MV-4-11 (cell line): ENCODE results near the gene CASP4.
"Not testable (repeated sequence)": the region's sequence is repeated elsewhere in the genome, so short reads cannot be mapped to it uniquely, and the experiment has no call there.

Experiments
- DNase-seq: peaks from one replicate; lab custom pipeline; 2025; lab: John Stamatoyannopoulos, UW

The CASP4 gene

GRCh38 chr11:104968355-104968855 lies at the start of gene CASP4:
CASP4 (minus strand) TSS chr11:104968574; CDS start chr11:104968525, 49 bp downstream.
- DNase-seq = peak; percentile 83

DNA sequence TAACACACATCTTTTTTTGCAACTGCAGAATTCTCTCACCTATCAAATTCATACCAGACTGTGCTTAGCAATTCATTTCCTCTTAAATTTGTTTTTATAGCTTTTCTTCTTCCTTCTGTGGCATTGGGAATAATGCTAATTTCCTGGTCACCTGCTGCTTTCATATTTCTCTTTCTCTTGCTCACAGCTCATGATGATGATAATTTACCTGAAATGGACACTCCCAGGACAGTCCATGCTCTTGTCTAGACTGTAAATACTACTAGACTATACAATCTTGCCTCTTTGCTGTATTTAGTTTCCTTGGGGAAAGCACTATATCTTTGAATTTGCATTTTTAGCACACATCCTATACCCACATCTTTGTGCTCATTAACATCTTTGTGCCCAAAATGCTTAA lies 39.1 kb upstream of the CASP4 start:
- no peak for DNase-seq

DNA sequence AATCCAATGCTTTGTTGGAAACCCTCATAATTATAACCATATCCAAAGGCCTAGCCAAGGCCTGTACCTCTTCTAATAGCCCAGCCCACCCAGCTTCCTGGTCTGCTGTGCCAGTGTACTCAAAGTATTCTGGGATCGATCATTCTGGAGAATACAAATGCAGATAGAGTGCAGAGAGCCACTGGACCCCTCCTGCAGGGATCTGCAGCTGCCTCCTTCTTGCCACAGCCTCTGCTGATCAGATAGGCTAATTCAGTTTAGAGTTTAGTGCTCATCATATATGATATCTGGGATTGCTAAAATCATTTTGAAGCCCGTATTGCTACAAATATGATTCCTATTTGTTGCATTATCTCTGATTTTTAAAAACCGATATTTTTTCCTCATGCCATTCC lies 37.1 kb upstream of the CASP4 start:
- no peak for DNase-seq

GRCh38 chr11:105004021-105004420 lies 35.6 kb upstream of the CASP4 start:
- no peak for DNase-seq

GRCh38 chr11:105003151-105003550 lies 34.8 kb upstream of the CASP4 start:
- no peak for DNase-seq

DNA sequence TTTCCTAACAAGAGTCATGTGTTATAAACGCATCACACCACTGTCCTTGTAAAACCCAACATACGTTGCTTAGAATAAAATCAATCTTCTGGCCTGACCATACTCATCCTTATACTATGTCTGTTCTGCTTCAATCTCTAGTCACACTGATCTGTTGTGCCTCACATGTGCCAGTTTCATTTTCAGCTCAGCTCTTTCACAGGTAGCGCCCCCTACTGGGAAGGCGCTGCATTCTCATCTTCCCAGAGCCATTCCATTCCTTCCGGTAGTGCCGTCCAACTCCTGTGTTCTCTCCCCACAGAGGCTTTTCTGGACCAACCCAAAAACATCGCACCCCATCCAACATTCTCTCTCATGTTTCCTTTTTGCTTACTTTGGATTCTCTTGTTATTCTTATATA lies 32.4 kb upstream of the CASP4 start:
- DNase-seq = no peak

- DNase-seq = no peak
Observed at GRCh38 chr11:105000167-105000566, 31.8 kb upstream of the CASP4 start.

DNA sequence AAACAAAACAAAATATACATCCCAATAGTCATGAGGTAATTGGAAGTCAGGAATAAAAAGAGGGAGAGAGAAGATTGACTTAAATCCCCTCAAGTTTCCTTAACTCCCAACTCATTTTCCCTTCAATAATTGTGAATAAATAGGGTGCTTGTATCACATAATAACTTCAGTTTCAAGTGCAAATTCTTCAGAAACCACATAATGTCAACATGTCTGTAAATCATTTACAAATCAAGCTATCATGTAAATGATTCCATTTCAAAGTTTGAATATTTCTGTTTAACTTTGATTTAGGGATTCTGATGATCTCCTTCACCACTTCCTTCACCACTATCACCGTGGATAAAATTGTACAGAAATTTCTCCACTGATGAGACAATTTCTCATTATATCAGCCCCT lies 31.3 kb upstream of the CASP4 start:
- DNase-seq = no peak

DNA sequence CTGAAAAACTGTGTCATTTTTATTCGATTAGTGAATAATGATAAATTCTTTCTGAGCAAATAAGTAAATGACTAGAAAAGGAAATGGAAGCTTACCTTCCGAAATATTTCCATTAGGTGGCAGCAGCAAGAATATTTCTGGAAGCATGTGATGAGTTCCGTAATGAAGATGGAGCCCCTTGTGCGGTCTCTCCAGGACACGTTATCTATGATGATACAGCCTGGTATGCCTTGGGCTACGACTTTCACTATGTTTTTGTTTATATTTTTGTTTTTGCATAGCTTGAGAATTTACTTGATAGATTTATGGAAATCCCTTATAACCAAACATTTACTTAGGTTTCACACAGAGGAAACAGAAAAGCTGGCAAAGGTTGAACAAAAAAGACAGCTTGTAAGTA lies 28.9 kb upstream of the CASP4 start:
- DNase-seq = no peak

DNA sequence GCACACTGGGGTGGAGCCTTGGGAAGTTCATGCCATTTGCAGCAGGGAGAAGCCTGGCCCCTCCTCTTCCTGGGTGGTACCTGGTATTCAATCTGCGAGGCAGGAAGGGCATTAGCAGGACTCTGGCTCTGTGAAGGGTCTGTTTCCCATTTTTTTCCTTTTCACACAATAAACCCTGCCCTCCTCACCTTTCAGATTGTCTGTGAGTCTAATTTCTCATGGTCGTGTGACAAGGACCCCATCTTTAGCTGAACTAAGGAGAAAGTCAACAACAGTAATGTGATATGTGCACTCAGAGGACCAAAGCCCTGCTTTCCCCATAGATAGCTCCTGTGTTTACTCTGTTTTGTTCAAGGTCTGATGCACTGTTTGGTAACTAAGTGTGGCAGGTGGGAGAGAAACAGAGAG lies 26.6 kb upstream of the CASP4 start:
- DNase-seq = no peak

DNA sequence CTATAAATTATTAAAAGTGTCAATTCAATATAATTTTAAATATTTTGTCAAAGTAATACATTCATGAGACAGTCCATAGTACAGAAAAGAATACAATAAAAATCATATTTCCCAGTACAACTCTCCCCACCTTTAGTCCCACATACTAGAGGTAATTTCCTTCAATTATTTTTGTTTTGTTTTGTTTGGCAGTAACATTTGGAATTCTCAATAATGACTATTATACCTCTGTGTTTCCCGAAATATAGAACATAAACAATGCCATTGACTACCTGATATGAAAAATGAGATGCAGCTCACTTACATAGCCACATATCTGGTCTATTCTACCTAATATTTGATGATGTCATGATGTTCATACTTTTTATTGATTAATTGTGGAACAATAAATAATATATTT lies 24.4 kb upstream of the CASP4 start:
- no peak for DNase-seq

- no peak for DNase-seq
Observed at GRCh38 chr11:104991994-104992393, 23.6 kb upstream of the CASP4 start.

DNA sequence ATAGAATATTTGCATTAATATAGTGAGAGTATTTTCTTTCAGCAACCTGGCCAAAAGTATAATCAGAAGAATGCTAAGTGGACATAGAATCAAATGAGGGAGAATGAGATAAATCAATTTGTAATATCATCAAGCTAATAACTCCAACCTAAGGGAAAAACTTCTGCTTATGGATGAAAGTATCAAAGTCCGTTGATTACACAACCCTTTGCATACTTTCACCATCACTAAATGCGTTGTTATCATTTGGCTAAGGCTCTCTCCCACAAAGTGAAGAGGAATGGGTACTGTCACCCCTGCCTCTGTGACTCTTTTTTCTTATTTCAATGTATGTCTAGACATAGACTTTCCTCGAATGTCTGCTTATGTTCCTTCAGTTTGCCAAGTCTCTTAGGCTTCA lies 16.4 kb upstream of the CASP4 start:
- DNase-seq = no peak

- DNase-seq = no peak
Observed at GRCh38 chr11:104979839-104980238, 11.5 kb upstream of the CASP4 start.

DNA sequence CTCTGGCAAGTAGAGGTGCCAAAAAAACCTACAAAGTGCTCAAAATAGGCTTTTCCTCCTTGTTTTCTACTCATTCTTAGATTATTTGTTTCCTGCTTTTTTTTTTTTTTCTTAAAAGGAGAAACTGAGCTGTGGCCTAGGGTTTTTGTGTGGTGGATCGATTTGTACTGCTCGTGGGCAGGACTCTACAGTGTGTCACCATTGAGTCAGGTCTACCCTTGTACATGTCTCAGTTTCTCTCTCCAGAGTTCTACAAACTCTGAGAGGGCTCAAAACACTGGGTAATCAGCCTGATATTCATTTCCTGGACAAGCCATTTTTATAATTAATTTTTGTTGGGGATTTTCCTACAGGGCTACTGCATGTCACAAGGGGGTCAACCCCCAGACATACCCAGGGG lies 5.2 kb upstream of the CASP4 start:
- DNase-seq = no peak

DNA sequence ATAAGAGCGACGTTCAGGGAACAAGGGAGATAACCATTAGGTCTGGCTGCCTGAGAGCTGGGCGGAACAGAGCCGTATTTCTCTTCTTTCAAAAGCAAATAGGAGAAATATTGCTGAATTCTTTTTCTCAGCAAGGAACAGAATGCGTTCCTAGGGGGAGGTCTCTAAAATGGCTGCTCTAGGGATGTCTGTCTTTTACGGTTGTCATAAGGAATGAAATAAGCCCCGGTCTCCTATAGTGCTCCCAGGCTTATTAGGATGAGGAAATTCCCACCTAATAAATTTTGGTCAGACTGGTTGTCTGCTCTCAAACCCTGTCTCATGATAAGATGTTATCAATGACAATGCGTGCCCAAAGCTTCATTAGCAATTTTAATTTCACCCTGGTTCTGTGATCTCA lies 4.5 kb upstream of the CASP4 start:
- DNase-seq = not testable (repeated sequence)

DNA sequence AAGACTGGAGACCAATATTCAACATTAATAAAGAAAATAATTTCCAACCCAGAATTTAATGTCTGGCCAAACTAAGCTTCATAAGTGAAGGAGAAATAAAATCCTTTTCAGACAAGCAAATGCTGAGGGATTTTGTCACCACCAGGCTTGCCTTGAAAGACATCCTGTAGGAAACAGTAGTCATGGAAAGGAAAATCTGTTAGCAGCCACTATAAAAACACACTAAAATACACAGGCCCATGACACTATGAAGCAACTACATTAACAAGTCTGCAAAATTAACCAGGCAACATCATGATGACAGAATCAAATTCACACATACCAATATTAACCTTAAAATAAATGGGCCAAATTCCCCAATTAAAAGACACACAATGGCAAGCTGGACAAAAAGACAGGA lies 2.4 kb upstream of the CASP4 start:
- DNase-seq = no peak

DNA sequence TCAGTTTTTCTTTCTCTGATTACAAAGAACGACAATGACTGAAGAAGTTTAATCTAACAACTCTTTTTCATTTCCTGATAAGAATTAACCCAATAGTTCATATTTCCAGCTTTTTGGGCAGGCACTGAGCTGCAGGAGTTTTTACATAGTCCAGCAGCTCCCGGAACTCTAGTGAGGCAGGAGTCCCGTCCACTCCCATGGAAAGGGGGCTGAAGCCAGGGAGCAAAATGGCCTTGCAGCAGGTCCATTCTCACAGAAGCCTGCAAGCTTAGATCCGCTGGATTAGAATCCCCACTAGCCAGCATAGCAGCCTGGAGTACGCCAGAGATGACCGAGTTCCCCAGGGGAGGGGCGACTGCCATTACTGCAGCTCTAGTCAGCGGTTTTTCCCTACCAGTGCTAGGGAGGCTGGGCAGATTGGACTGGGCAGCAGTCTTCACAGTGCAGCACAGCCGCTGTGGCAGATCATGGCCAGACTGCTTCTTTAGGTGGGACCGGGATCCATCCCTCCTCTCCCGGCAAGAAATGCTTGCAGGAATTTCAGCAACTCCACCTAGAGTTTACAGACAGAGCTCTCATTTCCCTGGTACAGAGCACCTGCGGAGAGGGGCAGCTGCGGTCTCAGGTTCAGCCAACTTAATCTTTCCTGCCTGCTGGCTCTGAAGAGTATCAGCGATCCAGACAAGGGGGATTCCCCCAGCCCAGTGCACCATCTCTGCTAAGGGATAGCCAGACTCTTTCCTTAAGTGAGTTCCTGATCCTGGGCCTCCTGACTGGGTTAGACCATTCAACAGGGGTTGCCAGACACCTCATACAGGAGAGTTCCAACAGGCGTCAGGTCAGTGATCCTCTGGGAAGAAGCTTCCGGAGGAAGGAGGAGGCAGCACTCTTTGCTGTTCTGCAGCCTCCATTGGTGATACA lies 742 bp upstream of the CASP4 start:
- no peak for DNase-seq

DNA sequence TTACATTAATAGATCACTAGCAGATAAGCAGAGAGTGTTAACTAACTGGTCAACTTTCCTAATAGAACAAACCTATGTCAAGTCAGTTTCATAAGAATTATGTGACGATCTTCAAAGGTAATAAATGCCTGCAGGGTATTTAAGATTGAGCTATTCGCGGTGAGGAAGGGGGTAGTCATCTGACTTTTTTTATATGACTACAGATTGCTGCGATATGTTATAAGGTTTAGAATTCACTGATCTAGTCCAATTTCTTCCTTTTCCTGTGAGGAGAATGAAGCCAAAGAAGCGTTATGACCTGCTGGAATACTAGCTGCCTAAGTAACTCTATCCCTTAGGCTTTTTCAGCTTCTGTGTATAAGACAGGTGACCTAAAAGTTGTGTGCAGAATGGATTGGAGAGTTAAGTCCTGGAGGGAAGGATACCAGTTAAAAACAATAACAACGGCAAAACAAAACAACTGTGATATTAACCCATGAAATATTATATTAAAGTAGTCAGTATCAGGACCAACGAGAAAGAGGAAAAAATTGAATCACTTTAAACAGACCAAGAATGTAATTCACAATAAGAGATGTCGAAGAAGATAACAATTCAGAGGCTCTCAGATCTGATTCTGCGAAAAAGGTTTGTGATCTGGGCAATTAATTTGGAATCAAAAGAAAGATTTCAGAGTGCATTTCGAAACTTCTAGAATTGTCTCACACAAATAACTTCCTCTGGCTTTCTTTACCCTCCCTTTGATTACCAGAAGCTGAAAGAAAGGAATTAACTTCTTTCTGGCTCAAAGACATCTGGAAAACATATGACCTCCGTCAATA lies 630 bp downstream of the CASP4 start:
- DNase-seq = no peak

- no peak for DNase-seq
Observed at GRCh38 chr11:104965735-104966134, 2.6 kb downstream of the CASP4 start.

GRCh38 chr11:104964247-104964646 lies 4.1 kb downstream of the CASP4 start:
- no peak for DNase-seq

DNA sequence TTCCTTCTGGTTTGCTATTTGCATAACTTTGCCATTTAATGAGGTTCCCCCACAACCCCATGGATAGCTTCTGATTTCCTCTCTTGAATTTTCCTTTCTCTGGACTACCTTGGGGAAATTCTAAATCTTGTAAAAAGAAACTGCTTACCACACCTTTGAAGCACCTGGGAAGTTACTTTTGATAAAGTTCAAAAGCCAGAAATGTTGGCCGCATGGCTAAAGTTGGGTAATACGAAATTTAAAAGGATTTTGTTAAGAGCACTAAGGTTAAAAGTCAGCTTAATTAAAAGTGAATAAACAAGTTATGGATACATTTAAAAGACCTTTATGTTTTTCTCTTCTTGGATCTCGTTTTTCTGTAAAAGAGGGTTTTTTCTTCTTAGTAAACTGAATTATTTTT lies 5.5 kb downstream of the CASP4 start:
- no peak for DNase-seq

DNA sequence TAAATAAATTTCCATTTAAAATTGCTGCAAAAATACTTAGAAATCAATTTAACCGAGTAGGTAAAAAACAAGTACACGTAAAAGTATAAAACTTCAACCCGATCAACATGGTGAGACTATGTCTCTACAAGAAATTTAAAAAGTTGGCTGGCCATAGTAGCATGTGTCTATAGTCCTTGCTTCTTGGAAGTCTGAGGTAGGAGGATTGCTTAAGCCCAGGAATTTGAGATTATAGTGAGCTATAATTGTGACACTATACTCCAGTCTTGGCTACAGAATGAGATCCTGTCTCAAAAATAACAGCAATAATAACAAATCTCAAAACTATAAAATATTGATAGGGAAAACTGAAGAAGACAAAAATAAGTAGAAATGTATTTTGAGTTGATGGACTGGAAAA lies 11.1 kb downstream of the CASP4 start:
- DNase-seq = no peak
